ENCODE measurements around the gene UACA. TPM values are rescaled to one million over a fixed set of nuclear protein-coding genes. Genes with fewer than 3 reads are reported as not detected.

The UACA gene
- total and polyA plus RNA-seq, 2 experiments from 2014 or later = 127 to 155 TPM

DNA sequence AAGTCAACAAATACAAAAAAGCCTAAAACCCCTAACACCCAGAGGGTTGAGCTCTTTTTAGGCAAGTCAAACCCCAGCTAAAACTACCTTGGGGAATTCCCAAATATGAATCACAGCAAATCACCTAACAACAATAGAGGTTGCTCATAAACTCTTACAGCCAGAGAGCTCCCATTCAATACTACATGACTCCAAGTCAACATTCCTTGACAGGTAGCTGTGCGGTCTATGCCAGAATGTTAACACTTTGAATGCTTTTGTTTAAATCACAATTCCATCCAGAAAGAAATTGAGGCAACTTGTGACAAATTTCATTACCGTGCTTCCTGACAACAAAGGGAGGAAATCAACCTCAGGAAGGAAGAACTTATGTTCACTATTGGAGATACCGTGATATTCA lies 7.5 kb upstream of the UACA start:
- Histone ChIP-seq H3K27ac (no peak overlapping the region), H3K27me3 (no peaks in the 10 kb centered on the region), H3K4me3 (no peak overlapping the region), H3K9me3 (ENCODE audit: low read depth) (no peaks in the 10 kb centered on the region), H3K4me1 (ENCODE audit: low read depth) (peaks cover 27% of the 10 kb centered on the region), H3K36me3 (no peaks in the 10 kb centered on the region)
- no peak for DNase-seq (ENCODE audit: low read depth in 1 of 2, low spot score in 1 of 2)
- TF ChIP-seq, protein P1, sequence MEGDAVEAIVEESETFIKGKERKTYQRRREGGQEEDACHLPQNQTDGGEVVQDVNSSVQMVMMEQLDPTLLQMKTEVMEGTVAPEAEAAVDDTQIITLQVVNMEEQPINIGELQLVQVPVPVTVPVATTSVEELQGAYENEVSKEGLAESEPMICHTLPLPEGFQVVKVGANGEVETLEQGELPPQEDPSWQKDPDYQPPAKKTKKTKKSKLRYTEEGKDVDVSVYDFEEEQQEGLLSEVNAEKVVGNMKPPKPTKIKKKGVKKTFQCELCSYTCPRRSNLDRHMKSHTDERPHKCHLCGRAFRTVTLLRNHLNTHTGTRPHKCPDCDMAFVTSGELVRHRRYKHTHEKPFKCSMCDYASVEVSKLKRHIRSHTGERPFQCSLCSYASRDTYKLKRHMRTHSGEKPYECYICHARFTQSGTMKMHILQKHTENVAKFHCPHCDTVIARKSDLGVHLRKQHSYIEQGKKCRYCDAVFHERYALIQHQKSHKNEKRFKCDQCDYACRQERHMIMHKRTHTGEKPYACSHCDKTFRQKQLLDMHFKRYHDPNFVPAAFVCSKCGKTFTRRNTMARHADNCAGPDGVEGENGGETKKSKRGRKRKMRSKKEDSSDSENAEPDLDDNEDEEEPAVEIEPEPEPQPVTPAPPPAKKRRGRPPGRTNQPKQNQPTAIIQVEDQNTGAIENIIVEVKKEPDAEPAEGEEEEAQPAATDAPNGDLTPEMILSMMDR (IDR thresholded peaks at IDR 0.05; ENCODE audit: low read depth, low read length) = no peak

DNA sequence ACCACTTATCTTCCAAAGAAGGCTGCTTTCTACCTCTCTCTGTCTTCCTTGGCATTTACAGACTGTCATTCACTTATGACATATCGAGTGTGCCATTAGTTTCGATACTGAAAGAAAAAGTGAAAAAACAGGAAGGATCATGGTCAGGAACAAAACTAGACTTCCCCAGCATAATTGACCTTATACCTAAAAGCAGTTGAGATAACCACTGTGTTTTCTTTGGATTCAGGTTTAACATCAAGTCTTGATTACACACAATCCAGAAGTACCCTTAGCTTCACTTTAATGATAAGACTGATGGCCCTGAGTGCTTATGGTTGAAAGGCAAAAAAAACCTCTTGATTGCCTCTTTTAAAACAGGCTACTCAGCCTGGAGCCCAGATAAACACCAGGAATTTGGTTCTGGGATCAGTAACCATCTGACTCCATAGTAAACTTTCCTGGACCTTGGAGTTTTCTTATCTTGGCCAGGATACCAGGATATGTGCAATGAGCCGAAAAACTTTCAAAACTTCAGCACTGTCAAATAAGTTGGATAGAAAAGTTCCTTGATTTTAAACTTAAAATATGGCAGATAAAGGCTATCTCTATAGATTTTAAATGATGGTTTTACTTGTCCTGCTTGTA lies 5.0 kb upstream of the UACA start:
- peaks cover 46% of the 10 kb centered on the region for H3K4me1 ChIP-seq (ENCODE audit: low read depth)
- H3K36me3 ChIP-seq = no peaks in the 10 kb centered on the region
- no peak overlapping the region for H3K4me3 ChIP-seq
- peak overlapping the region; percentile 73 for H3K27ac ChIP-seq
- peak; percentile 37 to 44 for DNase-seq (ENCODE audit: low read depth in 1 of 2, low spot score in 1 of 2)
- H3K9me3 ChIP-seq (ENCODE audit: low read depth) = no peaks in the 10 kb centered on the region
- TF ChIP-seq, protein P1 (IDR thresholded peaks at IDR 0.05; ENCODE audit: low read depth, low read length) = no peak
- no peaks in the 10 kb centered on the region for H3K27me3 ChIP-seq

DNA sequence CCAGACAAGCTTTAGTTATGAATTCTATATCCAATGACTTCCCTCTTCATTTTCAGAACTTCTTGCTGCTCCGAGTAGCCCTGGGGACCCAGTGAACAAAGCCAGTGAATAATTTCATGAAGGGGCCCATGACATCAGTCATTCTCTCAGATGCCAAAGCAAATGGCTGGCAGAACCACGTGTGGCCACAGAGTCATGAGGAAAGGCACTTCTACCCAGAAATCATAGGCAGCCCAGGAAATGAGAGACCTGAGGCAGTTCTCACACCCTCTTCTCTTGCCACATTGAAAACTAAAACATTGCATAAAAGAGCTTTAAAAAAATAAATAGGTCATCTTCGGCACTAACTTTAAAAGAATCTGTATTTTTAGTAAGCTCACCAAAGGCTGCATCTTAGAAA lies 4.3 kb upstream of the UACA start:
- H3K4me1 ChIP-seq (ENCODE audit: low read depth) = peaks cover 46% of the 10 kb centered on the region
- H3K36me3 ChIP-seq = no peaks in the 10 kb centered on the region
- H3K27me3 ChIP-seq = no peaks in the 10 kb centered on the region
- no peaks in the 10 kb centered on the region for H3K9me3 ChIP-seq (ENCODE audit: low read depth)
- no peak for DNase-seq (ENCODE audit: low read depth in 1 of 2, low spot score in 1 of 2)
- TF ChIP-seq, protein P1 (IDR thresholded peaks at IDR 0.05; ENCODE audit: low read depth, low read length) = no peak
- no peak overlapping the region for H3K4me3 ChIP-seq
- H3K27ac ChIP-seq = peak overlapping the region; percentile 73

DNA sequence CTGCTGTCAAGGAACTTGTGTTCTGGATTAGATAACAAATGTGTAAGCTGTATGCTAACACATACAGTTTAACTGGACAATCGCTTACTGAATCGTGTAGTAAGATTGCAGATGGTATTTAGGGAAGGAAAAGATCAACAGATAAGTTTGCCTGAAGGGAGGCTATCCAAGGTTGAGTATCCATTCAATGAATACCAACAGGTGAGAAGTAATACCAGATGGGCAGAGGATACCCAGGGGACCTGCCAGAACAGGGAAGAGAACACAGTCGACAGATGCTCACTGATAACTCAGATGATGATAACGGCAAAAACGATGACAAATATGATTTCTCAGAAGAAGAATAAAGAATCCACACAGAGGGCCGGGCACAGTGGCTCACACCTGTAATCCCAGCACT lies 3.2 kb upstream of the UACA start:
- TF ChIP-seq, protein P1 (IDR thresholded peaks at IDR 0.05; ENCODE audit: low read depth, low read length) = no peak
- no peak overlapping the region for H3K27ac ChIP-seq
- no peaks in the 10 kb centered on the region for H3K36me3 ChIP-seq
- H3K4me1 ChIP-seq (ENCODE audit: low read depth) = peaks cover 46% of the 10 kb centered on the region
- DNase-seq (ENCODE audit: low read depth in 1 of 2, low spot score in 1 of 2) = no peak
- no peaks in the 10 kb centered on the region for H3K27me3 ChIP-seq
- H3K9me3 ChIP-seq (ENCODE audit: low read depth) = no peaks in the 10 kb centered on the region
- no peak overlapping the region for H3K4me3 ChIP-seq

DNA sequence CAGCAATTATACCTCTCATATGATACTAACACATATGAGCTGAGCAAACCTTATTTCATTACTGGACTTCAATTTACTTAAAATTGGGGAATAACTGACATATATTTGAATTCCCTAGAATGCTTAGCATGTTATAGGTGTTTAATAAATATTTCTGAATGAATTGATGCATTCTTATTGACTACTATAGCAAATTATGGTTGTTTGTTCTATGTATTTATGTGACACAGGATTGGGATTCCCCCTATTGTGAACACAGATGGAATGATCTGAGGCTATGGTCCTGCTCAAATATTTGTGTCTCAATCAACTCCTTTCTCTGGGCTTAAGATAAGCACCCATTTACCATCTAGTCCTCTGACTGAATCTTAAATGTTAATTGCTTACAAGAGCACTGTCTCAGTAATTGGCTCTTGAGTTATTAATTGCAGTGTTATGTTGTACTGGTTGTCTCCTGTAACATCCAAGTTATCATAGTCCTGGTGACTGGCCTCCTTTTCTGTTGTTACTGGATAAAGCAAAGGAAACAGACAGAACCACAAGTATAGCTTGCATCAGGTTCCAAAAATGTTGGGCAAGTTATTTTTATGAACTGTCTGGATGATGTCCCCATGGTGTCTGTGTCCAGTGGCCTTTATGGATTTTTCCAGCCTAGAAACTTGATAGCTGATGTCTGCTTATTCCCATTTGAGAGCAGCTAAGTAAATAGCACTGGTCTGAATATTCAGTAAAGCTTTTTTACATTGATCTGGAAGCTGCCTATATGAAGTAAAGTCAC lies 2.3 kb upstream of the UACA start:
- no peak for DNase-seq (ENCODE audit: low read depth in 1 of 2, low spot score in 1 of 2)
- Histone ChIP-seq H3K4me3 (no peak overlapping the region), H3K36me3 (no peaks in the 10 kb centered on the region), H3K9me3 (ENCODE audit: low read depth) (no peaks in the 10 kb centered on the region), H3K4me1 (ENCODE audit: low read depth) (peaks cover 47% of the 10 kb centered on the region), H3K27me3 (no peaks in the 10 kb centered on the region), H3K27ac (peak overlapping the region; percentile 82)
- TF ChIP-seq, protein P1 (IDR thresholded peaks at IDR 0.05; ENCODE audit: low read depth, low read length) = no peak
